Measurements from ENCODE around the gene KLF9.

KLF9 gene

GRCh38 chr9:70363760-70364159, 50.7 kb downstream of the KLF9 start:
- DNase-seq (ENCODE audit: low spot score), result no peak

GRCh38 chr9:70362952-70363351, 51.5 kb downstream of the KLF9 start:
- no peak for DNase-seq (ENCODE audit: low spot score)

GRCh38 chr9:70355801-70356200, 58.7 kb downstream of the KLF9 start:
- DNase-seq (ENCODE audit: low spot score), result no peak

- no peak for DNase-seq (ENCODE audit: low spot score)
These were observed 61.7 kb downstream of the KLF9 start for GRCh38 chr9:70352802-70353201.

GRCh38 chr9:70352356-70352755, 62.1 kb downstream of the KLF9 start:
- no peak for DNase-seq (ENCODE audit: low spot score)

GRCh38 chr9:70347046-70347445, 67.4 kb downstream of the KLF9 start:
- no peak for DNase-seq (ENCODE audit: low spot score)

- DNase-seq (ENCODE audit: low spot score), result peak; percentile 4
These were observed 73.9 kb downstream of the KLF9 start for GRCh38 chr9:70340572-70340971.
